ENCODE results near the gene PCNX2.

Gene PCNX2

GRCh38 chr1:233340031-233340555, 44.6 kb upstream of the PCNX2 start:
- H3K27me3 ChIP-seq (replicated peaks; ENCODE audit: control insufficient read depth, insufficient read depth, low read length), result no peaks in the 10 kb centered on the region
- TF ChIP-seq CTCF (IDR thresholded peaks at IDR 0.05; ENCODE audit: insufficient read depth, low read length, poor library complexity, severe bottlenecking), result no peak
- no peaks in the 10 kb centered on the region for H3K36me3 ChIP-seq (ENCODE audit: control insufficient read depth, insufficient read depth, low read length)
- no peak for DNase-seq (ENCODE audit: extremely low read depth, insufficient read length)
- H3K4me3 ChIP-seq (replicated peaks; ENCODE audit: low read depth, low read length), result no peak overlapping the region

GRCh38 chr1:233338102-233338501, 42.6 kb upstream of the PCNX2 start:
- no peak for DNase-seq (ENCODE audit: extremely low read depth, insufficient read length)
- Histone ChIP-seq H3K36me3 (ENCODE audit: control insufficient read depth, insufficient read depth, low read length) (no peaks in the 10 kb centered on the region), H3K4me3 (replicated peaks; ENCODE audit: low read depth, low read length) (no peak overlapping the region)

GRCh38 chr1:233337505-233337904, 42.0 kb upstream of the PCNX2 start:
- no peak for DNase-seq (ENCODE audit: extremely low read depth, insufficient read length)
- TF ChIP-seq CTCF (IDR thresholded peaks at IDR 0.05; ENCODE audit: insufficient read depth, low read length, poor library complexity, severe bottlenecking), result no peak

More at GRCh38 chr1:233338102-233338501, 42.6 kb upstream of the PCNX2 start:
- no peak for TF ChIP-seq CTCF (IDR thresholded peaks at IDR 0.05; ENCODE audit: insufficient read depth, low read length, poor library complexity, severe bottlenecking)
- H3K27me3 ChIP-seq (replicated peaks; ENCODE audit: control insufficient read depth, insufficient read depth, low read length), result no peaks in the 10 kb centered on the region

GRCh38 chr1:233336554-233337456, 41.3 kb upstream of the PCNX2 start:
- no peak for DNase-seq (ENCODE audit: extremely low read depth, insufficient read length)
- Histone ChIP-seq H3K4me3 (replicated peaks; ENCODE audit: low read depth, low read length) (no peak overlapping the region), H3K27me3 (replicated peaks; ENCODE audit: control insufficient read depth, insufficient read depth, low read length) (no peaks in the 10 kb centered on the region), H3K36me3 (ENCODE audit: control insufficient read depth, insufficient read depth, low read length) (no peaks in the 10 kb centered on the region)
- TF ChIP-seq CTCF (IDR thresholded peaks at IDR 0.05; ENCODE audit: insufficient read depth, low read length, poor library complexity, severe bottlenecking), result no peak

More at GRCh38 chr1:233337505-233337904, 42.0 kb upstream of the PCNX2 start:
- H3K27me3 ChIP-seq (replicated peaks; ENCODE audit: control insufficient read depth, insufficient read depth, low read length), result no peaks in the 10 kb centered on the region
- no peak overlapping the region for H3K4me3 ChIP-seq (replicated peaks; ENCODE audit: low read depth, low read length)
- no peaks in the 10 kb centered on the region for H3K36me3 ChIP-seq (ENCODE audit: control insufficient read depth, insufficient read depth, low read length)

GRCh38 chr1:233334092-233334491, 38.6 kb upstream of the PCNX2 start:
- no peaks in the 10 kb centered on the region for H3K36me3 ChIP-seq (ENCODE audit: control insufficient read depth, insufficient read depth, low read length)
- H3K27me3 ChIP-seq (replicated peaks; ENCODE audit: control insufficient read depth, insufficient read depth, low read length), result no peaks in the 10 kb centered on the region
- TF ChIP-seq CTCF (IDR thresholded peaks at IDR 0.05; ENCODE audit: insufficient read depth, low read length, poor library complexity, severe bottlenecking), result no peak
- DNase-seq (ENCODE audit: extremely low read depth, insufficient read length), result no peak
- no peak overlapping the region for H3K4me3 ChIP-seq (replicated peaks; ENCODE audit: low read depth, low read length)

Data from GM06990 (cell line).